GM12878 (cell line): Measurements from ENCODE around the gene SMPD3. TPM values are rescaled to one million over a fixed set of nuclear protein-coding genes. Genes with fewer than 3 reads are reported as not detected.

Source experiments
- ATAC-seq: fragments of 200-7000 bp; cut with Tn5 transposase; 3 replicates; pipeline ENCODE4 v1.9.1; 2020; ENCODE audit warnings: mild to moderate bottlenecking, moderate library complexity
- BruUV-seq: library from RNA; stranded (reverse); fragments of 400-500 nt; replicated peaks from 2 replicates; lab custom pipeline; 2021; lab: Mats Ljungman, UMichigan
- CTCF ChIA-PET: fragments of 300-600 bp; sonication (Branson Sonifier 250); formaldehyde crosslinking; extraction: SDS; loops from one replicate; lab custom pipeline; 2021; ENCODE audit warnings: inconsistent platforms; lab: Yijun Ruan, JAX
- POLR2A ChIA-PET: fragments of 350-600 bp; formaldehyde crosslinking; extraction: SDS; loops from one replicate; lab custom pipeline; 2021; ENCODE audit warnings: inconsistent platforms; lab: Charles Lee
- RAD21 ChIA-PET: fragments of 300-600 bp; sonication (Branson Sonifier 250); formaldehyde crosslinking; loops from one replicate; lab custom pipeline; 2023; ENCODE audit warnings: antibody characterized with exemption; ENCODE audit not compliant: unreplicated experiment; lab: Charles Lee
- SMC1A ChIA-PET: fragments of 300-600 bp; sonication (Branson Sonifier 250); formaldehyde crosslinking; loops from one replicate; lab custom pipeline; 2023; ENCODE audit not compliant: unreplicated experiment, uncharacterized antibody; lab: Charles Lee
- DNase-seq: peaks from one replicate; pipeline ENCODE4 v3.0.0-alpha.2; 2011; ENCODE audit warnings: low read depth, low spot score
- FAIRE-seq: peaks from 3 replicates; lab custom pipeline; 2011; peaks lifted over from hg19 to GRCh38; lab: Jason Lieb, UNC
- H2AFZ ChIP-seq: 2 replicates; pipeline ENCODE4 v1.6.0; 2011; ENCODE audit warnings: low read depth, low read length, control low read depth; ENCODE audit not compliant: control insufficient read depth
- H3K27ac ChIP-seq: 2 replicates; pipeline ENCODE4 v1.5.1; 2011; ENCODE audit warnings: control low read depth; ENCODE audit not compliant: control insufficient read depth, insufficient read depth
- H3K27me3 ChIP-seq, 2 experiments: replicated peaks in 1 of 2; 2 replicates each; pipeline versions ENCODE4 v1.6.0 to v1.6.1; 2011; ENCODE audit warnings: low read length in 1 of 2; ENCODE audit not compliant: control insufficient read depth in 2 of 2, insufficient read depth in 2 of 2
- H3K36me3 ChIP-seq, 2 experiments: 2 replicates each; pipeline ENCODE4 v1.5.1; 2011; ENCODE audit warnings: low read length in 1 of 2; ENCODE audit not compliant: control insufficient read depth in 2 of 2, insufficient read depth in 2 of 2
- H3K4me1 ChIP-seq: 2 replicates; pipeline ENCODE4 v1.6.1; 2011; ENCODE audit warnings: mild to moderate bottlenecking, low read length, moderate library complexity, mixed read lengths; ENCODE audit not compliant: control insufficient read depth, insufficient read depth
- H3K4me2 ChIP-seq: 2 replicates; pipeline ENCODE4 v1.6.0; 2011; ENCODE audit warnings: control low read depth; ENCODE audit not compliant: control insufficient read depth, insufficient read depth
- H3K4me3 ChIP-seq: fragments of 200-600 bp; sonication (generic); 2 replicates; pipeline ENCODE4 v1.5.1; 2016
- H3K79me2 ChIP-seq: 2 replicates; pipeline ENCODE4 v1.6.0; 2011; ENCODE audit warnings: low read length; ENCODE audit not compliant: control insufficient read depth, insufficient read depth
- H3K9ac ChIP-seq: 2 replicates; pipeline ENCODE4 v1.8.0; 2011; ENCODE audit warnings: low read length, control low read depth, mixed read lengths; ENCODE audit not compliant: control insufficient read depth, insufficient read depth
- H3K9me3 ChIP-seq: replicated peaks from 3 replicates; pipeline ENCODE4 v1.5.1; 2011; ENCODE audit warnings: mild to moderate bottlenecking, low read length; ENCODE audit not compliant: control insufficient read depth, insufficient read depth
- H4K20me1 ChIP-seq: 2 replicates; pipeline ENCODE4 v1.6.0; 2011; ENCODE audit not compliant: control insufficient read depth, insufficient read depth
- NFYB ChIP-seq: IDR thresholded peaks from 2 replicates; pipeline ENCODE4 v1.6.1; 2011; ENCODE audit warnings: low read depth, mild to moderate bottlenecking, low read length, improper control_type of control experiment, moderate library complexity; ENCODE audit not compliant: insufficient read depth
- NR2C2 ChIP-seq: IDR thresholded peaks from 2 replicates; pipeline ENCODE4 v1.6.1; 2011; ENCODE audit warnings: borderline replicate concordance, low read depth; ENCODE audit not compliant: control insufficient read depth, insufficient read length
- SPI1 ChIP-seq: IDR thresholded peaks from 2 replicates; pipeline ENCODE4 v1.6.1; 2011; ENCODE audit warnings: low read depth, mild to moderate bottlenecking, low read length, moderate library complexity, borderline replicate concordance; ENCODE audit not compliant: insufficient read depth
- USF1 ChIP-seq: IDR thresholded peaks from 2 replicates; pipeline ENCODE4 v1.6.1; 2011; ENCODE audit warnings: borderline replicate concordance, low read depth, mild to moderate bottlenecking, moderate library complexity, mixed read lengths, low read length; ENCODE audit not compliant: insufficient read depth; ENCODE audit errors: extremely low read length
- WRNIP1 ChIP-seq: IDR thresholded peaks from 2 replicates; pipeline ENCODE4 v1.6.1; 2011; ENCODE audit warnings: low read depth, low read length, improper control_type of control experiment, borderline replicate concordance
- ZZZ3 ChIP-seq: IDR thresholded peaks from 2 replicates; pipeline ENCODE4 v1.6.1; 2011; ENCODE audit warnings: low read depth; ENCODE audit not compliant: control insufficient read depth, insufficient read length
- WGBS: methylation state at CpG from one replicate; pipeline ENCODE4 v1.1.6; 2016; ENCODE audit warnings: low lambda C conversion rate; ENCODE audit not compliant: insufficient replicate concordance, insufficient coverage; ENCODE audit errors: missing lambda C conversion rate; 5-methylcytosine and 5-hydroxymethylcytosine counted together
- in situ Hi-C: fragments of 300-500 bp; cut with MboI; formaldehyde crosslinking; loops from 9 replicates; pipeline ENCODE4 v1.14.3; 2018; ENCODE audit warnings: mixed read lengths
- intact Hi-C: fragments of 100-400 bp; cut with micrococcal nuclease; formaldehyde crosslinking; loops from one replicate; pipeline ENCODE4 v1.14.2; 2022; ENCODE audit not compliant: unreplicated experiment
- polyA plus RNA-seq, 11 experiments: library from polyadenylated mRNA; depleted of rRNA in 4 of 11; unstranded in 6 of 11; stranded (reverse) in 5 of 11; fragments of >200 nt; fragmentation: Nextera tagmentation in 4 of 11; fragmentation: Illumina TruSeq in 1 of 11; extraction: Ambion mirVana in 4 of 11; extraction: Trizol in 1 of 11; gene quantifications; 1 replicate in 1 of 11; 2 replicates in 10 of 11; pipeline versions ENCODE4 v1.2.1 to v1.2.3, GENCODE V29; 2011 to 2016; ENCODE audit warnings: inconsistent platforms in 2 of 11, missing spikeins in 2 of 11, low read depth in 1 of 11
- total RNA-seq, 4 experiments: library from RNA; depleted of rRNA in 3 of 4; stranded (reverse); fragments of >200 nt in 3 of 4; fragmentation: Illumina TruSeq in 1 of 4; extraction: Trizol in 1 of 4; gene quantifications; 2 replicates each; pipeline versions ENCODE4 v1.2.1 to v1.2.3, GENCODE V29; 2013 to 2021
- TF ChIP-seq, protein P1 (sequence below), 3 experiments: IDR thresholded peaks in 2 of 3; conservative IDR thresholded peaks in 1 of 3; 2 replicates each; pipeline ENCODE4 v1.5.1; 2011; ENCODE audit warnings: low read depth in 3 of 3, low read length in 3 of 3, mild to moderate bottlenecking in 3 of 3, control low read depth in 2 of 3, moderate library complexity in 2 of 3, inconsistent platforms in 1 of 3, mixed read lengths in 1 of 3; ENCODE audit not compliant: control insufficient read depth in 2 of 3, insufficient read depth in 1 of 3; ENCODE audit errors: extremely low read depth in 1 of 3

The SMPD3 gene
- total and polyA plus RNA-seq, 10 of the 15 experiments (the other 5 are each of a cell fraction or from before 2014, with no cell fraction given), result 0.04 to 2.0 (median 1.2) TPM

DNA sequence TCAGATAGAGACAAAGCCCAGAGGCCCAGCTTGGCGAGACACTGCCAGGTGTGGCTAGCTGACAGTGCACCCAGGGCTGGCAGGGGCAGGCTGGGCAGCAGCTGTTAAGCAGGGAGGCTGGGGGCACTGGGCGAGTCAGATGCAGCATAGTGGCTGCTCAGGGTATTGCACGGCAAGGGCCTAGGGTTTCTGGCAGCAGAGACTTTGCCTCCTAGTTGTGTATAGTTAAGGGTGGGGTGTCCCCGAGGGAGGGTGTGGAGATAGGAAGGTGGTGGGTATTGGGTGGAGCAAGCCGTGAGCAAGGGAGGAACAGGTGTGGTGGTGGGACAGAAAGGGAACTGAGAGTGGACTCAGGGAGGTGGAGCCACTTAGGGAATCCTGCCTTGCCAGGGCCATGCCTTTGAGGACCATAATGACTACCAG is 66.0 kb downstream of the SMPD3 start (continued):
- TF ChIP-seq, protein P1, sequence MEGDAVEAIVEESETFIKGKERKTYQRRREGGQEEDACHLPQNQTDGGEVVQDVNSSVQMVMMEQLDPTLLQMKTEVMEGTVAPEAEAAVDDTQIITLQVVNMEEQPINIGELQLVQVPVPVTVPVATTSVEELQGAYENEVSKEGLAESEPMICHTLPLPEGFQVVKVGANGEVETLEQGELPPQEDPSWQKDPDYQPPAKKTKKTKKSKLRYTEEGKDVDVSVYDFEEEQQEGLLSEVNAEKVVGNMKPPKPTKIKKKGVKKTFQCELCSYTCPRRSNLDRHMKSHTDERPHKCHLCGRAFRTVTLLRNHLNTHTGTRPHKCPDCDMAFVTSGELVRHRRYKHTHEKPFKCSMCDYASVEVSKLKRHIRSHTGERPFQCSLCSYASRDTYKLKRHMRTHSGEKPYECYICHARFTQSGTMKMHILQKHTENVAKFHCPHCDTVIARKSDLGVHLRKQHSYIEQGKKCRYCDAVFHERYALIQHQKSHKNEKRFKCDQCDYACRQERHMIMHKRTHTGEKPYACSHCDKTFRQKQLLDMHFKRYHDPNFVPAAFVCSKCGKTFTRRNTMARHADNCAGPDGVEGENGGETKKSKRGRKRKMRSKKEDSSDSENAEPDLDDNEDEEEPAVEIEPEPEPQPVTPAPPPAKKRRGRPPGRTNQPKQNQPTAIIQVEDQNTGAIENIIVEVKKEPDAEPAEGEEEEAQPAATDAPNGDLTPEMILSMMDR (IDR thresholded peaks at IDR 0.05 in 2 of 3, conservative IDR thresholded peaks at IDR 0.05 in 1 of 3; ENCODE audit: control insufficient read depth in 2 of 3, extremely low read depth in 1 of 3, insufficient read depth in 1 of 3, low read depth in 3 of 3, low read length in 3 of 3), result peak in 2 of 3 experiments; percentile 57 to 62; a peak in 4 of 6 replicates
- TF ChIP-seq NR2C2 (no peak), WRNIP1 (no peak), SPI1 (peak; percentile 51; the same call in 1 of the 2 replicates)

DNA sequence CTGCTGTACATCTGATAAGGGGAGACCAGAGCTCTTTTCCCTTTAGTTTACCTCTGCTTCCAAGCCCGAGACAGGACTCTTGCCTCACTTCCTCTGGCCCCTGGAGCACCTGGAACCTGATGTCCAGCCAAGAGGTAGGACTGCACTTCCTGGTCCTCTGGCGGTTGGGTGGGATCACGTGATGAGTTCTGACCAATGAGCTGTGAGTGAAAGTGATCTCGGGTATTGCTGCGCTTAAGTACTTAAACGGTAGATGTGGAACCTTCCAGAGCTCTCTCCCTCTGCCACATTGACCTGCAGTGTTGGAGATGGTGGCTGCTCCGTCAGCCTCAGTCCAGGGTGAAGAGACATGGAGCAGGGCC is 67.0 kb downstream of the SMPD3 start:
- Histone ChIP-seq H3K4me3 (no peak overlapping the region), H3K36me3 (no peaks in the 10 kb centered on the region), H3K27ac (no peak overlapping the region), H3K27me3 (no peaks in the 10 kb centered on the region; a peak in 1 of 4 replicates), H3K9ac (no peak overlapping the region), H3K4me2 (no peak overlapping the region), H4K20me1 (no peaks in the 10 kb centered on the region), H3K9me3 (no peaks in the 10 kb centered on the region), H3K4me1 (peaks cover 10% of the 10 kb centered on the region), H3K79me2 (no peaks in the 10 kb centered on the region), H2AFZ (no peak overlapping the region)
- in situ Hi-C loops, result no loop called here
- BruUV-seq, result no TSS peak
- ATAC-seq (no peak), FAIRE-seq (no peak), DNase-seq (no peak)
- RAD21 ChIA-PET, result no interaction called here
- SMC1A ChIA-PET, result no interaction called here
- CTCF ChIA-PET, result interaction anchor here (0.9 to 5.6 kb wide), 7 partner anchors 9 to 140 kb away, joined by 3 to 77 read pairs (median 3); no protein-coding TSS in a partner anchor
- POLR2A ChIA-PET, result interaction anchor here (0.6 kb wide), 1 partner anchor 118 kb away, joined by 6 read pairs; no protein-coding TSS in a partner anchor
- intact Hi-C loops, result no loop called here
- peak; percentile 65 for TF ChIP-seq USF1
- TF ChIP-seq ZZZ3, result no peak
- TF ChIP-seq NFYB, result peak; percentile 85
- 71% methylated on average over 7 of the region's 7 CpGs for WGBS
